NCI-H1048 (cell line): Measurements from ENCODE around the gene GGCT.

Experiments
- DNase-seq: peaks from one replicate; lab custom pipeline; 2025; lab: John Stamatoyannopoulos, UW

Gene GGCT

DNA sequence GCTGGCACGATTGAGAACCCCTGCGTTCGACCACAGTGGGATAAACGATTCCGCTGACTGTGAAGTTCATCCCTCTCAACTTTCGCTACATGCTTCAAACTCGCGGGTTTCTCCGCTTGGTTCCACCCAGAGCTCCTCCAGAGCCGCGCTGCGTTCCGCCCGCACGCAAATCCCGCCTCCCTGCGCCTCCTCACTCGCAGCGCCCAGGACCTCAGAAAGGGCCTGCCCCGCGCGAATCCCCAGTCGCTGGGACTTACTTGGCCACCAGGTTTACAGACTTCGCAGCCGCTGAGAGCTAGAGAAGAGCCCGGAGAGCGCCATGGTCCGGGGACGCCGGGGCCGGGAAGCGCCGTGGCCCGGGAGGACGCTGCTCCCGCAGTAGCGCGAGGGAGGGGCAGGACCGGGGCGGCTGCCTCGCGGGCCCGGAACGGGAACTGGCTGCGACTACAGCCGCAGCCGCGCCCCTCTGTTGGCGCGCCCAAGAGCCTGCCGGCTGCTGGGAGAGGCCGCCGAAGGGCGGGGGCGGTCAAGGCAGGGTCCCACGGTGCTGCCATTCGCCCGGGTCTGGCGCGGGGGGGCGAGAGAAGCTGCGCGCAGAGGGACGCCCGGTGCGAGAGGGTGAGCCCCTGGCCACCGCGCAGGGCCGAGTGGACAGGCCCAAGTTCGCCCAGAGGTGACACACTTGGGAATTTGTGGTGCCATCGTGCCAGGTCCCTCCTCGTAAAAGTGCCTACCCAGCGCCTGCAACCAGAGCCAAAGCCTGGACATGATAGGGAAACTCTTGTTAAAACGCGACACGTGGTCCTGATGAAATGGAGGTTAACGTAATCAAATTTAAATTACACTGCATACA lies 26.1 kb downstream of the GGCT start, which contains the start of gene NOD1:
TSS of gene NOD1 (minus strand) at position 436 of the 853 bp plus-strand sequence. CDS start 21,863 bp downstream, outside the sequence.
- no peak for DNase-seq

- no peak for DNase-seq
These were observed 28.0 kb downstream of the GGCT start for GRCh38 chr7:30476459-30477145.

GRCh38 chr7:30475580-30475979 lies 29.0 kb downstream of the GGCT start:
- no peak for DNase-seq

GRCh38 chr7:30474893-30475292 lies 29.7 kb downstream of the GGCT start:
- no peak for DNase-seq

- no peak for DNase-seq
These were observed 30.1 kb downstream of the GGCT start for GRCh38 chr7:30474485-30474884.

DNA sequence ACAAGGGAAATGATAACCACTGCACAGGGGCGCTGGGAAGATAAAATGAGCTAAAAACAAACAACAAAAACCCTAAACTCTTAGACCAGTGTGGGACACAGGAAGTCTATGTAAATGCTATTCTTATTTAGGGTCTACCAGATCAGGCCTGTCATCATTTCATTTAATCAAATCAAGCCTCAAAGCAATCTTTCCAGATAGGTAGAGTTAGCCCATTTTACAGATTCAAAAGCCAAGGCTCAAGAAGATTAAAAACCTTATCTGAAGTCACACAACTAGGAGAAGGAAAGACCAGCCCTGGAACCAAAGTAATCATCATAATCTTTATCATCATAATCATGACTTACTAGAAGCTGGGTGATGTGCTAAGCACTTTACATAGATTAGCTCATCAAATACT lies 30.7 kb downstream of the GGCT start:
- no peak for DNase-seq

DNA sequence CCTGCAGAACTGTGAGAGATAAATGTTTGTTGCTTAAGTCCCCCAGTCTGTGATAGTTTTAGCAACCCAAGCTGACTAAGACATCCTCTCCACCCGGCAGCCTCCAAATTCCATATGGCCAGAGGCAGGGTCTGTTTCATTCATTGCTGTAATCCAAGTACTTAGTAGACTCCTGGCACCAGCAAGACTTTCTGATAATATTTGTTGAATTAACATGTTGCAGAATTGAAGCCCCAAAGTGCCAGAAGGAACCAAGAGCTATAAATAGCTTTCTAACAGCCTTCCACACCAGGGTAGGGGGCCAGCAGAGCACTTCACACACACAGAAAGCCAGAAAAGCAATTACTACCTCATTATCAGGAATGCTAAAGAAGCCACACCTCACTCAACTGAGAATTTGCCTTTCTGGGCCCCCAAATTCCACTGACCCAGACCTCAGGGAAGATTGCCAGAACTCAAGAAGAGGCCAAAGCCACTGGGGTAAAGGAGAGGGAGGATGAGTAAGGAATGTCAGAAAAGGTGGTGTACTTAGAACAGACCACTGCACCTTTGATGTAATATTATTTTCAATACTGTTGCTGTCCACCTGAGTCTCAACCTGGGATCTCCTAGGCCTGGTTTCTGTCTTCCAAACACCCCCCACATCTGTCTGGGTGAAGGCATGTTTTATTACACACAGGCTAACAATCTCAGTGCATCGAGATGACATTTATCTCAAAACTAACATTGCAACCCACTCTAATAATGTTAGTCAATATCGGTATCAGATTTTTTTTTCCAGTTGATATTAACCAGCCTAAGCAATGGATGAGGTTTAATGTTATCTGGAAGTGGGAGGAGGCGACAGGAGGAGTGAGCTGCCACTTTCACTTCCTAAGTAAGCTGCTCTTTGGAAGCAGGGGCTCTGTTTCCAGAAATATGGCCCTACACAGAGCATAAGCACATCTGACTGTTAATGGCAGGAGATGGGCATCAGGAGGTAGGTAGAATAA lies 31.5 kb downstream of the GGCT start:
- DNase-seq: no peak

DNA sequence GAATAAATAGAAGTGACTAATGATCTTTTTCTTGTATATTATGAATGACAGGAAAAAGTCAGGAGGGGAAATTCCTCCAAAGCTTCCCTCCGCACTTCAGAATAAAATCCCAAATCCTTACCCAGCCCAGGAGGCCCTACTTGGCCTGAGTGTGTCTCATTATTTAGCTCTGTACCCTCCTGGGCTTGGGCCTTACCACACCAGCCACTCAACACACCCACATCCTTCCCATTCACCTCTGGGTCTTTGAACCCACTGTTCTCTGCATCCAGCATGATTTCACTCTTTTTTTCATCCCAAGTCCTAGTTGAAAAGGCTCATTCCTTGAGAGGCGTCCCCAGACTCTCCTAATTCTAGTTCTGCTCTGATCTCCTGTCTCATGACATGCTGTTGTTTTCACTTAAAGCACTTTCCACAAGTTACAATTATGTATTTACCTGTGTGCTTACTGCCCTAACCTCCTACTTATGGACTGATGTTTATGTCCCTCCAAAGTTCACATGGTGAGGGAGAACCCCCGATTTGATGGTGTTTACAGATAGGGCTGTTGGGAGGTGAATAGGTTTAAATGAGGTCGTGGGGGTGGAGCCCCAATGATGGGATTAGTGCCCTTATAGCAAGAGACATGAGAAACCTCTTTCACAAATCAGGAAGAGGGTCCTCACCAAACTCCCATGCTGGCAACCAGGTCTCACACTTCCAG lies 32.4 kb downstream of the GGCT start:
- DNase-seq: no peak

GRCh38 chr7:30471205-30471604 lies 33.4 kb downstream of the GGCT start:
- DNase-seq: no peak

DNA sequence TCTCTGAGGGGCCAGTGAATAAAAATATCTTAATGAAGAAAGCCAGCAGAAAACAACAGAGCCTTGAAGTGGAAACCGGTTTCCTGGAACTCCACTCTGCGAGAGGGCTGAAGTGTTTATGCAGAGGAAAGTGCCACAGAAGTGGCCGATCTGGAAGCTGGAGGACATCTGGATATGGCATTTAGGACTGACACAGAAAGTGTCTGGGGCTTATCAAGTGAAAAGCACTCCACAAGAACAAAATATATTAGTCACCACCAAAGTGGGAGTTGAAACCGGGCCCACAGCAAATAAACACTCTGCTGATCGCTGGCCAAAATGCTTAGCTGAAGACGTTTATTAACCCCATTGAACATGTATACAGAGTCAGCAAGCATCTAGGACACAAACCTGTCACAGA lies 33.9 kb downstream of the GGCT start:
- no peak for DNase-seq

- DNase-seq: no peak
These were observed 34.4 kb downstream of the GGCT start for GRCh38 chr7:30470163-30470770.

GRCh38 chr7:30469303-30469702 lies 35.3 kb downstream of the GGCT start:
- DNase-seq: no peak

- DNase-seq: no peak
These were observed 35.8 kb downstream of the GGCT start for GRCh38 chr7:30468791-30469190.

DNA sequence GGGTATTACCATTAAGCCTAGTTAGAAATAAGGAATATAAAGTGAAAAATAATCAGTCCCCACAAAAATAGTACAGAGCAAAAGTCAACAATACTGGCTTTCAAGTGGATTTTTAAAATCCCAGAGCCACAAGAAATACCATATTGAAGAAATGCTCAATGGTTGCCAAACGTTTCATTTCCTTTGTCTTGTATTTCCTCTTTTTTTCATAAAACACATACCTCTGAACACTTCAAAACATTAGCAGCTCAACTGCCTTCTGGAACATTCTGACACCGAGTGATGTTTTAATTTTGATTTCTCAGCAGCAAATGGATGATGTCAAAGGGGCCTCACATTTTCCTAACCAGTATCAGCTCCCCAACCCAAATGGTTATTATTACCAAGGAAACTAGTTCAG lies 36.6 kb downstream of the GGCT start:
- DNase-seq: no peak

GRCh38 chr7:30467271-30467670 lies 37.4 kb downstream of the GGCT start:
- no peak for DNase-seq

DNA sequence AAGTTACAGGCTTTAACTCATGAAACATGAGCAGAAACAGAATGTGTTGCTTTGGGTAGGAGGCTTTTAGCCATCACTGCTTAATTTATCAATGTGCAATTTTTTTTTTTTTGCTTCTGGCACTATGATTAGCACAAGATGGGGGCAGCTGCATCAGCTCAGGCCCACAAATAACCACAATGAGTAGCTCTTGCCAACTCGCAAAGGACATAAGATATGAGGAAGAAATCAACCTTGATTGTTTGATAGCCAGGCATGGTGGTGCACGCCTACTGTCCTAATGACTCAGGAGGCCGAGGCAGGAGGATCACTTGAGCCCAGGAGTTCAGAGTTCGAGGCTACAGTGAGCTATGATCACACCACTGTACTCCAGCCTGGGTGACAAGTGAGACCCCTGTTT lies 38.4 kb downstream of the GGCT start:
- DNase-seq: no peak

DNA sequence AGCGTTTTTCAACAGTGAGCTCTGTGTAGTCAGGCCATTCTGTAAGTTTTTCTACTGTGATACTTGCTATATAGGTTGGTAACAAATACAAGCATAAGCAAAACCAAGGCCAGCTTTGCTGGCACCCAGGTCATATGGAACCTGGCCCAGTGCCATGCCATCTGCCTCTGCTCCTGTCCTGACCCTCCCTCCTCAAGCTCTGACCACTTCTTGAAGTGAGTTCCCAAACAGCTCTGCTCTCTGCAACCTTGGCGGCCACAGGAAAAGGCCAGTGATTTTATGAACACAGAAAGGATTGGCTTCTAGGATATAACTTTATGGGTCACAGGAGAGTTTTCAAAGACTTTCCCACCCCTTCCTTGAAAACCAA lies 38.8 kb downstream of the GGCT start:
- no peak for DNase-seq

DNA sequence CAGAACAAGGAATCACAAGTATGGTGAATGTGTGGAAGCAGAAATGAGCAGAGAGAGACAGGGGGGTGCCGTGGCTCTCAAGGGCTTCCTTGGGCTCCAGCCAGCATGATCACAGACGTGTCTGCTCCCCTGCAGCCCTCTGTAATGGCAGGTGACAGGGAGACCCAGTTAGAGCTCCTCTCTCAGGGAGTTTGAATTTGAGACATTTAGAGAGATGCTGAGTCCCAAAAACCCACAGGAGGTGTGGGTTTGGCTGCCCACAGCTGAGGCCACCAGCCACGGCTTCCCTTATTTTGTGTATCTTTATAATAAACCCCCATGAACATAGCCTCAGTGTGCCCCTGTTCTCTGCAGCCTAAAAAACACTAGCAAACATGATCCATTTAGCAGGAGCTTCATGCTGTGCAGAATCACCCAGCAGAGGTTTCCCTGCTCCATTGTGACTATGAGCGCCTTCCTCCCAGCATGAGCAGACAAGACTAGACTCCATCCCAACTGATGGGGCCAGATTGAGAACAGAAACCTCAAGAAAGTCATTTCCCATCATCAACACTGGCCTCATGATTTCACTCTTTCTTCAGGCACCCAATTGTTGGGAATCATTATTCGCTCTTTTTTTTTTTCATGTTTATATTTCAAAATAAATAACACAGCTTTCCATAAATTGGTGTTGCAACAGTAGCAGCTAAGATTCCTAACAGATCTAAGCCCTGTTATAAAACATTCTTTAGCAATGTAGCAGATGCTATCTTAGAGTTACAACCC lies 39.4 kb downstream of the GGCT start:
- DNase-seq: no peak

- no peak for DNase-seq
These were observed 40.4 kb downstream of the GGCT start for GRCh38 chr7:30464231-30464671.

GRCh38 chr7:30463405-30464145 lies 41.1 kb downstream of the GGCT start:
- DNase-seq: no peak
